ENCODE measurements around the gene NRDE2.

GRCh38 chr14:90300611-90301047 is 31.1 kb downstream of the NRDE2 start:
- TF ChIP-seq POLR2A (IDR thresholded peaks at IDR 0.05; ENCODE audit: low read depth, low read length) (no peak), POLR2AphosphoS5 (IDR thresholded peaks at IDR 0.05; ENCODE audit: low read depth, low read length) (no peak)
